Peyer's patch (tissue), 4 donors: Measurements from ENCODE around the gene TIAM2.

ENCODE experiments used
- POLR2A ChIP-seq, 2 donors: fragments of 450-650 bp; IDR thresholded peaks; one replicate each; pipeline ENCODE4 v1.5.1; 2017; ENCODE audit warnings: antibody characterized with exemption in 2 of 2, mild to moderate bottlenecking in 2 of 2, moderate library complexity in 2 of 2
- TF ChIP-seq, protein P1 (sequence below), 6 experiments: fragments of 450-650 bp in 4 of 6; fragments of 200-600 bp in 2 of 6; sonication (generic) in 1 of 6; IDR thresholded peaks; one replicate each; pipeline ENCODE4 v1.5.1; 2017 to 2019; ENCODE audit warnings: antibody characterized with exemption in 6 of 6, mild to moderate bottlenecking in 3 of 6, moderate library complexity in 1 of 6

GRCh38 chr6:155150967-155151671, 156.0 kb downstream of the TIAM2 start:
- TF ChIP-seq, protein P1, sequence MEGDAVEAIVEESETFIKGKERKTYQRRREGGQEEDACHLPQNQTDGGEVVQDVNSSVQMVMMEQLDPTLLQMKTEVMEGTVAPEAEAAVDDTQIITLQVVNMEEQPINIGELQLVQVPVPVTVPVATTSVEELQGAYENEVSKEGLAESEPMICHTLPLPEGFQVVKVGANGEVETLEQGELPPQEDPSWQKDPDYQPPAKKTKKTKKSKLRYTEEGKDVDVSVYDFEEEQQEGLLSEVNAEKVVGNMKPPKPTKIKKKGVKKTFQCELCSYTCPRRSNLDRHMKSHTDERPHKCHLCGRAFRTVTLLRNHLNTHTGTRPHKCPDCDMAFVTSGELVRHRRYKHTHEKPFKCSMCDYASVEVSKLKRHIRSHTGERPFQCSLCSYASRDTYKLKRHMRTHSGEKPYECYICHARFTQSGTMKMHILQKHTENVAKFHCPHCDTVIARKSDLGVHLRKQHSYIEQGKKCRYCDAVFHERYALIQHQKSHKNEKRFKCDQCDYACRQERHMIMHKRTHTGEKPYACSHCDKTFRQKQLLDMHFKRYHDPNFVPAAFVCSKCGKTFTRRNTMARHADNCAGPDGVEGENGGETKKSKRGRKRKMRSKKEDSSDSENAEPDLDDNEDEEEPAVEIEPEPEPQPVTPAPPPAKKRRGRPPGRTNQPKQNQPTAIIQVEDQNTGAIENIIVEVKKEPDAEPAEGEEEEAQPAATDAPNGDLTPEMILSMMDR (IDR thresholded peaks at IDR 0.05) = no peak
- no peak for TF ChIP-seq POLR2A (IDR thresholded peaks at IDR 0.05)
